ENCODE measurements around the gene ARID1B. TPM values are rescaled to one million over a fixed set of nuclear protein-coding genes. Genes with fewer than 3 reads are reported as not detected.

The ARID1B gene
- total and polyA plus RNA-seq, 2 of the 13 experiments (the other 11 are each of a cell fraction or from before 2014, with no cell fraction given), result 20.1 to 32.6 TPM

- no peak for TF ChIP-seq NFIB (CRISPR knock-in tag; IDR thresholded peaks at IDR 0.05; ENCODE audit: borderline replicate concordance)
- TF ChIP-seq, protein P1, sequence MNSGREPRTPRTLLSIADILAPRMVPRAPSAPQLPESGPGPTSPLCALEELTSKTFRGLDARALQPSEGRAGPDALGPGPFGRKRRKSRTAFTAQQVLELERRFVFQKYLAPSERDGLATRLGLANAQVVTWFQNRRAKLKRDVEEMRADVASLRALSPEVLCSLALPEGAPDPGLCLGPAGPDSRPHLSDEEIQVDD (CRISPR knock-in tag; IDR thresholded peaks at IDR 0.05; ENCODE audit: borderline replicate concordance), result no peak
- TF ChIP-seq ZNF446 (CRISPR knock-in tag; IDR thresholded peaks at IDR 0.05), result no peak
- TF ChIP-seq, protein P2, sequence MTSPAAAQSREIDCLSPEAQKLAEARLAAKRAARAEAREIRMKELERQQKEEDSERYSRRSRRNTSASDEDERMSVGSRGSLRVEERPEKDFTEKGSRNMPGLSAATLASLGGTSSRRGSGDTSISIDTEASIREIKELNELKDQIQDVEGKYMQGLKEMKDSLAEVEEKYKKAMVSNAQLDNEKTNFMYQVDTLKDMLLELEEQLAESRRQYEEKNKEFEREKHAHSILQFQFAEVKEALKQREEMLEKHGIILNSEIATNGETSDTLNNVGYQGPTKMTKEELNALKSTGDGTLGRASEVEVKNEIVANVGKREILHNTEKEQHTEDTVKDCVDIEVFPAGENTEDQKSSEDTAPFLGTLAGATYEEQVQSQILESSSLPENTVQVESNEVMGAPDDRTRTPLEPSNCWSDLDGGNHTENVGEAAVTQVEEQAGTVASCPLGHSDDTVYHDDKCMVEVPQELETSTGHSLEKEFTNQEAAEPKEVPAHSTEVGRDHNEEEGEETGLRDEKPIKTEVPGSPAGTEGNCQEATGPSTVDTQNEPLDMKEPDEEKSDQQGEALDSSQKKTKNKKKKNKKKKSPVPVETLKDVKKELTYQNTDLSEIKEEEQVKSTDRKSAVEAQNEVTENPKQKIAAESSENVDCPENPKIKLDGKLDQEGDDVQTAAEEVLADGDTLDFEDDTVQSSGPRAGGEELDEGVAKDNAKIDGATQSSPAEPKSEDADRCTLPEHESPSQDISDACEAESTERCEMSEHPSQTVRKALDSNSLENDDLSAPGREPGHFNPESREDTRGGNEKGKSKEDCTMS (CRISPR knock-in tag; conservative IDR thresholded peaks at IDR 0.05), result no peak
- TF ChIP-seq, protein P3, sequence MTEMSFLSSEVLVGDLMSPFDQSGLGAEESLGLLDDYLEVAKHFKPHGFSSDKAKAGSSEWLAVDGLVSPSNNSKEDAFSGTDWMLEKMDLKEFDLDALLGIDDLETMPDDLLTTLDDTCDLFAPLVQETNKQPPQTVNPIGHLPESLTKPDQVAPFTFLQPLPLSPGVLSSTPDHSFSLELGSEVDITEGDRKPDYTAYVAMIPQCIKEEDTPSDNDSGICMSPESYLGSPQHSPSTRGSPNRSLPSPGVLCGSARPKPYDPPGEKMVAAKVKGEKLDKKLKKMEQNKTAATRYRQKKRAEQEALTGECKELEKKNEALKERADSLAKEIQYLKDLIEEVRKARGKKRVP (CRISPR knock-in tag; IDR thresholded peaks at IDR 0.05), result no peak
- TF ChIP-seq SNAPC4 (CRISPR knock-in tag; IDR thresholded peaks at IDR 0.05), result no peak
- 0 out of 2 replicates have a peak, but pooled peaks have one; percentile 22 for TF ChIP-seq KDM2A (CRISPR knock-in tag; IDR thresholded peaks at IDR 0.05; ENCODE audit: borderline replicate concordance, low read depth)
- TF ChIP-seq ZMYM4 (CRISPR knock-in tag; IDR thresholded peaks at IDR 0.05), result peak; percentile 89
- TF ChIP-seq ZNF12 (CRISPR knock-in tag; IDR thresholded peaks at IDR 0.05), result no peak
- TF ChIP-seq ZNF556 (CRISPR knock-in tag; IDR thresholded peaks at IDR 0.05; ENCODE audit: borderline replicate concordance), result no peak
- TF ChIP-seq ZNF276 (CRISPR knock-in tag; IDR thresholded peaks at IDR 0.05; ENCODE audit: low read depth), result no peak
- TF ChIP-seq MXD4 (CRISPR knock-in tag; IDR thresholded peaks at IDR 0.05), result peak; percentile 78
- TF ChIP-seq, protein P4, sequence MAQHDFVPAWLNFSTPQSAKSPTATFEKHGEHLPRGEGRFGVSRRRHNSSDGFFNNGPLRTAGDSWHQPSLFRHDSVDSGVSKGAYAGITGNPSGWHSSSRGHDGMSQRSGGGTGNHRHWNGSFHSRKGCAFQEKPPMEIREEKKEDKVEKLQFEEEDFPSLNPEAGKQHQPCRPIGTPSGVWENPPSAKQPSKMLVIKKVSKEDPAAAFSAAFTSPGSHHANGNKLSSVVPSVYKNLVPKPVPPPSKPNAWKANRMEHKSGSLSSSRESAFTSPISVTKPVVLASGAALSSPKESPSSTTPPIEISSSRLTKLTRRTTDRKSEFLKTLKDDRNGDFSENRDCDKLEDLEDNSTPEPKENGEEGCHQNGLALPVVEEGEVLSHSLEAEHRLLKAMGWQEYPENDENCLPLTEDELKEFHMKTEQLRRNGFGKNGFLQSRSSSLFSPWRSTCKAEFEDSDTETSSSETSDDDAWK (CRISPR knock-in tag; IDR thresholded peaks at IDR 0.05), result no peak
These were observed 156.3 kb downstream of the ARID1B start (continued) for GRCh38 chr6:156933201-156934068.
